ENCODE data around the gene IP6K3.

The IP6K3 gene

DNA sequence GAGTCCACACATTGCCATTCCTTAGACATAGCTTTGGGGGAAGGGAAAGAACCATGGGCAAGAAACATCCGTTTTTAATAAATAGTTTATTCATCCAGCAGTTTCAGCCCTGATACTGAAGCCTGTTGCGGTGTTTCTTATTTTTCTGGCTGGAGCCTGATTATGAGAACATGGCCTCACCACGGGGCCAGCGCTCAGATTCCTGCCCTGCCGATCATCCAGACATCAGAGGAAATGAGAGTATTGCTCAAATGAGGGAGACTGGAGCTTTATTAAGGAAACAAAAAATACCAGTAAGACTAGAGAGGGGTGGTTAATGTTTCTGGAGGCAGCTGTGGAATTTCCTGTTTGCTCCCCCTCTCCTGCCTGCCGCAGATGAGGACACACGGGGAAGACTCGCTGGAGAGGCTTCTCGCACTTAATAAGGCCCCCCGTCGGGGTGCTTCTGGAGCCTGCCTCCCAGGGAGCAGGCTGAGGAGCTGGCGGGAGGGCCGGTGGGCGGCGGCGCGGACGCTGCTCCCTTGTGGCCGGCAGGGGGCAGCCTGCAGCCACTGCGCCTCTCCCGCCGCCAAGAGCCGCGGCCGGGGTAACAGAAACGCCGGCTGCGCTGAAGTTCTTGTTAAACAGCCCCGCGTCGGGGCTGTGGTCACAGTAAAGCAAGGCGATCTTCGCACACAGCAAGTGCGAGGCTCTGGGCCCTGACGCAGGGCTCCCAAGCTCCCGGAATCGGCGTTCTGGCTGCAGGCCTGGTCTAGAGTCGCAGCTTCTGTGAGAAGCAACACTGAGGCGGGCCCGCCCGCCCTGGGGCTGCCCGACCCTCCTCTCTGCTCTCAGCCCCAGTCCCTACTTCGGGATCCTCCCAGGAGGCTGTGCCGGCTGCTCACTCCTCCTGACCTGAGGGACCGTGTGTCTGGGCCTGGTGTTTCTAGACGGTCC, 24.7 kb upstream of the IP6K3 start:
- peak; percentile 97 for DNase-seq (ENCODE audit: low read depth)
- TF ChIP-seq, protein P1, sequence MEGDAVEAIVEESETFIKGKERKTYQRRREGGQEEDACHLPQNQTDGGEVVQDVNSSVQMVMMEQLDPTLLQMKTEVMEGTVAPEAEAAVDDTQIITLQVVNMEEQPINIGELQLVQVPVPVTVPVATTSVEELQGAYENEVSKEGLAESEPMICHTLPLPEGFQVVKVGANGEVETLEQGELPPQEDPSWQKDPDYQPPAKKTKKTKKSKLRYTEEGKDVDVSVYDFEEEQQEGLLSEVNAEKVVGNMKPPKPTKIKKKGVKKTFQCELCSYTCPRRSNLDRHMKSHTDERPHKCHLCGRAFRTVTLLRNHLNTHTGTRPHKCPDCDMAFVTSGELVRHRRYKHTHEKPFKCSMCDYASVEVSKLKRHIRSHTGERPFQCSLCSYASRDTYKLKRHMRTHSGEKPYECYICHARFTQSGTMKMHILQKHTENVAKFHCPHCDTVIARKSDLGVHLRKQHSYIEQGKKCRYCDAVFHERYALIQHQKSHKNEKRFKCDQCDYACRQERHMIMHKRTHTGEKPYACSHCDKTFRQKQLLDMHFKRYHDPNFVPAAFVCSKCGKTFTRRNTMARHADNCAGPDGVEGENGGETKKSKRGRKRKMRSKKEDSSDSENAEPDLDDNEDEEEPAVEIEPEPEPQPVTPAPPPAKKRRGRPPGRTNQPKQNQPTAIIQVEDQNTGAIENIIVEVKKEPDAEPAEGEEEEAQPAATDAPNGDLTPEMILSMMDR (IDR thresholded peaks at IDR 0.05; ENCODE audit: low read length, missing control alignments), result peak; percentile 48
- H3K4me3 ChIP-seq (replicated peaks; ENCODE audit: low read depth, low read length), result no peak overlapping the region

DNA sequence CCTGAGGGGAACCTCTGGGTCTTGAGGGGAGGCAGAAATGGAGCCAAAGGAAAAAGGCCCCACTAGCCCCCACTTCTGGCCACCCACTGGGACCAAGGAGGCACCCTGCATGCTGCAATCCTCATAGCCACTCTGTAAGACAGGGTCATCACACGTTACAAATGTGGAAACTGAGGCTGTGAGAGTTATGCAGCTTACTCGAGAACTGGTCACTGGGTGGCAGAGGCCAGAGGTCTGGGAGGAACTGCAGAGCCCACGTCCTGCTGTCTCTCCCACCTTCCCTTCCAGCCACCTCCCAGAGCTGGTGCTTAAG, 24.1 kb upstream of the IP6K3 start:
- H3K4me3 ChIP-seq (replicated peaks; ENCODE audit: low read depth, low read length), result no peak overlapping the region
- TF ChIP-seq, protein P1 (IDR thresholded peaks at IDR 0.05; ENCODE audit: low read length, missing control alignments), result no peak
- no peak for DNase-seq (ENCODE audit: low read depth)

DNA sequence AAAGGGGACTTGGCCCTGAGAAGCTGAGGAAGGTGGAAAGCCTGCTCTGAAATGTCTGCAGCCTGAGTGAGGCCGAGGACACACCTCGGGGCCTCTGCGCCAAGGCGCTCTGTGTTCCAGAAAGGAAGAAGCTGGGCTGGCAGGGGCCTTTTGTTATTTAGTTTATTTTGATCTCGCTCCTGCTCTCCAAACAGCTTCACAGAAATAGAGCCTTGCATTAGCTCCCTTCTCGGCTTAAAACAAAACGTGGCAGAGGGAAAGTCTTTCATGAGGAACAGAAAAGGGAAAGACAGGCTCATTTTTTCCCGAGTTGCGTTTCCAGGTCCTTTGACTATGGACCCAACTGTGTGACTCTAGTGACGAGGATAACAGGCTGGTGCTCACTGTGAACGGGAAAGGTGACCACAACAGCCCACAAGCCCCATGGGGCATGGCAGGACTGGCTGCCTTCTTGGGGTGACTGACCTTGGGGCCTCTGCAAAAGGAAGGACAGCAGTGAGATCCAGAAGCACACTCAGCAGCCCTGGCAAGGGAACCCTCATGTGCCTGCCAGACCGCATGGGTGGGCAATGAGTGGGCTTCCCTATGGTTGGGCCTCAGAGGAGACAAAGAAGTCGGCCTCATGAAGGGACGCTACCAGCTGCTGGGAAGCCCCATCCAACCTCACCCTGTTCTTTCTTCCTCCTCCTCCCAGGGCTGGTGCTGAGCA, 23.6 kb upstream of the IP6K3 start:
- DNase-seq (ENCODE audit: low read depth), result no peak
- H3K4me3 ChIP-seq (replicated peaks; ENCODE audit: low read depth, low read length), result no peak overlapping the region
- TF ChIP-seq, protein P1 (IDR thresholded peaks at IDR 0.05; ENCODE audit: low read length, missing control alignments), result no peak

GRCh38 chr6:33769248-33769821, 22.6 kb upstream of the IP6K3 start:
- TF ChIP-seq, protein P1 (IDR thresholded peaks at IDR 0.05; ENCODE audit: low read length, missing control alignments), result no peak
- no peak overlapping the region for H3K4me3 ChIP-seq (replicated peaks; ENCODE audit: low read depth, low read length)
- no peak for DNase-seq (ENCODE audit: low read depth)

GRCh38 chr6:33768644-33769120, 22.0 kb upstream of the IP6K3 start:
- TF ChIP-seq, protein P1 (IDR thresholded peaks at IDR 0.05; ENCODE audit: low read length, missing control alignments), result peak; percentile 92

DNA sequence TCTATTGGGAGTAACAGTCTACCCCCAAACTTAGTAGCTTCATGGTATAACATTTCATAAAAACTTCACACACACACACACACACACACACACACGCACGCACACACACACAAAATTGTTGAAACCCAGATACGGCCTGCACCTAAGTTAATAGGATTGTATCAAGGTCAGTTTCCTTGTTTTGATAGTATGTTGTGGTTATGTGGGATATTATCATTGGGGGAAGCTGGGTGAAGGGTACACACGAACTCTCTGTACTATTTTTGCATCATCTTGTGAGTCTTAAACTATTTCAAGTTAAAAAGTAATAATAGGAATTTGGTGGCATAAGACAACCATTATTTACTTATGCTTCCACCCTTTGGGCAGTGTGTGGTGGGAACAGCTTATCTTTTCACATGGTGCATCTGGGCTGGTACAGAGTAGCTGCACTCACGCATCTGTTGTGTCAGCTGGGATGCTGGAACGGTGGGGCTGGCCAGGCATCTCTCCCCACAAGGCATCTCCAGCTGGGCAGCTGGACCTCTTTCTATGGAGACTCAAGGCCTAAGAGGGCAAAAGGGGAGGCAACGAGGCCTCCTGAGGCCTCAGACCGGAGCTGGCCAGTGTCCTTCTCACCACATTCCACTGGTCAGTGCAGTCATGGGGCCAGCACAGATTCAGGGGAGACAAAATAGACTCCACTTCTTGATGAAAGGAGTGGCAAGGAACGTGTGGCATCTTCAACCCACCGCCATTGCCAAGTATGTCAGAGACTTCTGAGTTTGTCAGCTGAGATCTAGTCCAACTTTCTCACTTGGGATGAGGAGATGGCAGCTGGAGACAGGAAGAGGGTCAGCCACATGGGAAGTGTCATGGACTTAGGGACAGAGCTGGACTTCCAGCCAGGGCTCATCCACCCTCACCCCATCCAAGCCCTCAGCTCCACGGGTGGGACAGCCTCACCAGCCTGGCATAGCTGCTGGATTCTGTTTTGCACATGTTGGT, 20.5 kb upstream of the IP6K3 start:
- H3K4me3 ChIP-seq (replicated peaks; ENCODE audit: low read depth, low read length), result no peak overlapping the region
- no peak for DNase-seq (ENCODE audit: low read depth)
- TF ChIP-seq, protein P1 (IDR thresholded peaks at IDR 0.05; ENCODE audit: low read length, missing control alignments), result no peak

More at GRCh38 chr6:33768644-33769120, 22.0 kb upstream of the IP6K3 start:
- peak; percentile 86 for DNase-seq (ENCODE audit: low read depth)
- H3K4me3 ChIP-seq (replicated peaks; ENCODE audit: low read depth, low read length), result no peak overlapping the region

Measured in fibroblast of pulmonary artery (primary cell).